Breast epithelium (tissue), 4 donors: ENCODE measurements around the gene RNASE3. TPM values are rescaled to one million over a fixed set of nuclear protein-coding genes. Genes with fewer than 3 reads are reported as not detected.
"Not testable (repeated sequence)": the region's sequence is repeated elsewhere in the genome, so short reads cannot be mapped to it uniquely, and the experiment has no call there.

Experiments used
- DNase-seq, 2 donors: peaks; one replicate each; pipeline ENCODE4 v3.0.0-alpha.2; 2019; ENCODE audit warnings: low spot score in 2 of 2
- H3K27ac ChIP-seq, 2 donors: fragments of 200-600 bp; sonication (generic) in 1 of 2; one replicate each; pipeline ENCODE4 v1.5.1; 2016 to 2019; ENCODE audit warnings: mild to moderate bottlenecking in 1 of 2
- H3K27me3 ChIP-seq, 2 donors: fragments of 200-600 bp; sonication (generic) in 1 of 2; one replicate each; pipeline versions ENCODE4 v1.5.1 to v1.6.0; 2017 to 2019; ENCODE audit warnings: control low read depth in 1 of 2, mild to moderate bottlenecking in 1 of 2
- H3K36me3 ChIP-seq: fragments of 200-600 bp; one replicate; pipeline ENCODE4 v1.5.1; 2019
- H3K4me1 ChIP-seq, 2 donors: fragments of 200-600 bp; sonication (generic); one replicate each; pipeline ENCODE4 v1.5.1; 2016 to 2019; ENCODE audit warnings: control low read depth in 1 of 2
- H3K4me3 ChIP-seq, 3 donors: fragments of 200-600 bp; sonication (generic); 1 replicate in 2 of 3; 2 replicates in 1 of 3; pipeline ENCODE4 v1.5.1; 2016 to 2019; ENCODE audit warnings: mild to moderate bottlenecking in 3 of 3, moderate library complexity in 2 of 3
- H3K9me3 ChIP-seq, 2 donors: fragments of 200-600 bp; sonication (generic) in 1 of 2; one replicate each; pipeline ENCODE4 v1.5.1; 2016 to 2019; ENCODE audit warnings: control low read depth in 1 of 2
- POLR2A ChIP-seq: fragments of 450-650 bp; IDR thresholded peaks from one replicate; pipeline ENCODE4 v1.6.1; 2016; ENCODE audit warnings: antibody characterized with exemption, mild to moderate bottlenecking, moderate library complexity
- POLR2AphosphoS5 ChIP-seq, 3 donors: sonication (generic); formaldehyde crosslinking; IDR thresholded peaks; one replicate each; pipeline ENCODE4 v1.6.1; 2017; ENCODE audit warnings: antibody characterized with exemption in 3 of 3
- intact Hi-C: fragments of 100-400 bp; cut with DNase I; formaldehyde crosslinking; loops from one replicate; pipeline ENCODE4 v1.15.1; 2023; ENCODE audit warnings: low total_unique reads
- total RNA-seq, 3 donors: library from RNA; depleted of rRNA; stranded (reverse); fragments of >200 nt; gene quantifications; one replicate each; pipeline ENCODE4 v1.1.0, GENCODE V29; 2016
- TF ChIP-seq, protein P1 (sequence below), 3 donors: fragments of 450-650 bp; IDR thresholded peaks; one replicate each; pipeline ENCODE4 v1.5.1; 2016 to 2017; ENCODE audit warnings: antibody characterized with exemption in 3 of 3, mild to moderate bottlenecking in 3 of 3, moderate library complexity in 3 of 3

RNASE3 gene
- total RNA-seq, 3 donors from 2014 or later, result not detected

DNA sequence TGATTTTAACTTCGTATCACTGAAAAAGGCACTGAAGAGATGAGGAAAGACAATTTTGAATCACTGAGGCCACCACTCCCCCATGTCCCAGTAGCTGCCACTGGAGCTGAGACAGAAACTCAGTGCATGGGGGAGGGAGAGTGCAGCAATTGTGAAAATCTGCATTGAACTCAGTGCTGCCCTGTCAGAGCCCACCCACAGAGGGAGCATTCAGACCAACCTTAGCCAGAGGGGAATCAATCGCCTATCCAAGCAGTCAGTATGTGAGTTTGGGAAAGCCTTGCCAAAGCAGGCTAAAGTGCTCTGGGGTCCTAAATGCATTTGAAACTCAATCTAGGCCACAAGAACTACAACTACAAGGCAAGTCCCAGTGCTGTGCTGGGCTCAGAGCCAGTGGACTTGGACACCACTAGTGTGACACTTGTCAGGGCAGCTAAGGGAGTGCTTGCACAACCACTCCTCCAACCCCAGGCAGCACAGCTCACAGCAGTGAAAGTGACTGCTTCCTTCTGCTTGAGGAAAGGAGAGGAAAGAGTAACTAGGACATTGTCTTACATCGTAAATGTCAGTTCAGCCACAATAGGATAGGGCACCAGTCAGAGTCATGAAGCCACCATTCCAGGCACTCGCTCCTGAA, 13.3 kb downstream of the RNASE3 start:
- no peak for DNase-seq

DNA sequence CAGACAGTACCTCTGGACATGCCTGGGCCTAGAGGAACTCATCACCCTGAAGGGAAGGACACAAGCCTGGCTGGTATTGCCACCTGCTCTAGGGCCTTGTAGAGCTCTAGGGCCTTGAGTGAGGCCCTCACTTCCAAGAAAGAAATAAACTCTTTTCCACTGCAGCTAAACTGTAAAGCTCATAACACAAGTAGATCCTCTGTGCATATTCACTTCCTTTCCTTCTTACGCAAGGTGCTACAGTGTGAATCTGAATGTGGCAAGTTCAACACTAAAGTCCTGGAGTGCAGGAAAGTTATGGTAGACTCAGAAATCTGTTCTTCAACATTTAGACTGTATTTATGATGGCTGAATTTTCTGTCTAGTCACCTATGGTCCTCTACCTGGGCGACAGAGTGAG, 14.5 kb downstream of the RNASE3 start:
- DNase-seq, result no peak
- intact Hi-C loops, result no loop called here
- H3K27ac ChIP-seq, result no peak overlapping the region
- H3K36me3 ChIP-seq, result no peaks in the 10 kb centered on the region
- no peak overlapping the region for H3K4me3 ChIP-seq
- no peak for TF ChIP-seq POLR2AphosphoS5 (IDR thresholded peaks at IDR 0.05)
- no peak for TF ChIP-seq POLR2A
- TF ChIP-seq, protein P1, sequence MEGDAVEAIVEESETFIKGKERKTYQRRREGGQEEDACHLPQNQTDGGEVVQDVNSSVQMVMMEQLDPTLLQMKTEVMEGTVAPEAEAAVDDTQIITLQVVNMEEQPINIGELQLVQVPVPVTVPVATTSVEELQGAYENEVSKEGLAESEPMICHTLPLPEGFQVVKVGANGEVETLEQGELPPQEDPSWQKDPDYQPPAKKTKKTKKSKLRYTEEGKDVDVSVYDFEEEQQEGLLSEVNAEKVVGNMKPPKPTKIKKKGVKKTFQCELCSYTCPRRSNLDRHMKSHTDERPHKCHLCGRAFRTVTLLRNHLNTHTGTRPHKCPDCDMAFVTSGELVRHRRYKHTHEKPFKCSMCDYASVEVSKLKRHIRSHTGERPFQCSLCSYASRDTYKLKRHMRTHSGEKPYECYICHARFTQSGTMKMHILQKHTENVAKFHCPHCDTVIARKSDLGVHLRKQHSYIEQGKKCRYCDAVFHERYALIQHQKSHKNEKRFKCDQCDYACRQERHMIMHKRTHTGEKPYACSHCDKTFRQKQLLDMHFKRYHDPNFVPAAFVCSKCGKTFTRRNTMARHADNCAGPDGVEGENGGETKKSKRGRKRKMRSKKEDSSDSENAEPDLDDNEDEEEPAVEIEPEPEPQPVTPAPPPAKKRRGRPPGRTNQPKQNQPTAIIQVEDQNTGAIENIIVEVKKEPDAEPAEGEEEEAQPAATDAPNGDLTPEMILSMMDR (IDR thresholded peaks at IDR 0.05), result no peak
- H3K9me3 ChIP-seq, result no peaks in the 10 kb centered on the region
- no peaks in the 10 kb centered on the region for H3K4me1 ChIP-seq
- no peaks in the 10 kb centered on the region for H3K27me3 ChIP-seq

More for the DNA sequence above, 13.3 kb downstream of the RNASE3 start:
- no peaks in the 10 kb centered on the region for H3K27me3 ChIP-seq
- intact Hi-C loops, result no loop called here
- H3K36me3 ChIP-seq, result no peaks in the 10 kb centered on the region
- TF ChIP-seq, protein P1 (IDR thresholded peaks at IDR 0.05), result no peak
- TF ChIP-seq POLR2AphosphoS5 (IDR thresholded peaks at IDR 0.05), result no peak
- no peak for TF ChIP-seq POLR2A
- no peaks in the 10 kb centered on the region for H3K4me1 ChIP-seq
- H3K9me3 ChIP-seq, result no peaks in the 10 kb centered on the region
- no peak overlapping the region for H3K27ac ChIP-seq
- H3K4me3 ChIP-seq, result no peak overlapping the region

DNA sequence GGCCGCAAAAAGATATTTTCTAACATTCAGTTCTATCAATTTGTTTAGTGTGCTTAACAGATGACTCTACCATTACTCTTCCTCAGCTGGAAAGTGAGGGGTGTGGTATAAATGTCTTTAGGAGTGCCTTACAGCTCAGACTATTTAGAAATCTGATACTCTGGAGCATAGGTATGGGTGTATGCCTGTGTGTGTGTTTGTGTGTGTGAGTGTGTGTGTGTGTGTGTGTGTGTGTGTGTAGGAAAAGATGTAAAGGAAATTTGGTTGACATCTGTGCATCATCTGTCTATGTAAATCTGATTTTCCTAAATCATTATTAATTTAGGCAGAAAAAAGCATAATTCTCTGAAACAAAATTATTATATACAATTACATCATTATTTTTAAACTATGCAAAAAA, 16.0 kb downstream of the RNASE3 start:
- no peak overlapping the region for H3K27ac ChIP-seq
- intact Hi-C loops, result no loop called here
- H3K36me3 ChIP-seq, result no peaks in the 10 kb centered on the region
- TF ChIP-seq POLR2A, result no peak
- H3K27me3 ChIP-seq, result no peaks in the 10 kb centered on the region
- no peak overlapping the region for H3K4me3 ChIP-seq
- no peak for DNase-seq
- no peaks in the 10 kb centered on the region for H3K9me3 ChIP-seq
- H3K4me1 ChIP-seq, result no peaks in the 10 kb centered on the region

DNA sequence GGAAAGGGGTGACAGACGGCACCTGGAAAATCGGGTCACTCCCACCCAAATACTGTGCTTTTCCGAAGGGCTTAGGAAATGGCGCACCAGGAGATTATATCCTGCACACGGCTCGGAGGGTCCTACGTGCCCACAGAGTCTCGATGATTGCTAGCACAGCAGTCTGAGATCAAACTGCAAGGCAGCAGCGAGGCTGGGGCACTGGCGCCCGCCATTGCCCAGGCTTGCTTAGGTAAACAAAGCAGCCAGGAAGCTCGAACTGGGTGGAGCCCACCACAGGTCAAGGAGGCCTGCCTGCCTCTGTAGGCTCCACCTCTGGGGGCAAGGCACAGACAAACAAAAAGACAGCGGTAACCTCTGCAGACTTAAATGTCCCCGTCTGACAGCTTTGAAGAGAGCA, 19.6 kb downstream of the RNASE3 start:
- H3K27me3 ChIP-seq, H3K27ac ChIP-seq, DNase-seq, H3K4me1 ChIP-seq, intact Hi-C loops, H3K4me3 ChIP-seq, H3K9me3 ChIP-seq, H3K36me3 ChIP-seq: not testable (repeated sequence)

DNA sequence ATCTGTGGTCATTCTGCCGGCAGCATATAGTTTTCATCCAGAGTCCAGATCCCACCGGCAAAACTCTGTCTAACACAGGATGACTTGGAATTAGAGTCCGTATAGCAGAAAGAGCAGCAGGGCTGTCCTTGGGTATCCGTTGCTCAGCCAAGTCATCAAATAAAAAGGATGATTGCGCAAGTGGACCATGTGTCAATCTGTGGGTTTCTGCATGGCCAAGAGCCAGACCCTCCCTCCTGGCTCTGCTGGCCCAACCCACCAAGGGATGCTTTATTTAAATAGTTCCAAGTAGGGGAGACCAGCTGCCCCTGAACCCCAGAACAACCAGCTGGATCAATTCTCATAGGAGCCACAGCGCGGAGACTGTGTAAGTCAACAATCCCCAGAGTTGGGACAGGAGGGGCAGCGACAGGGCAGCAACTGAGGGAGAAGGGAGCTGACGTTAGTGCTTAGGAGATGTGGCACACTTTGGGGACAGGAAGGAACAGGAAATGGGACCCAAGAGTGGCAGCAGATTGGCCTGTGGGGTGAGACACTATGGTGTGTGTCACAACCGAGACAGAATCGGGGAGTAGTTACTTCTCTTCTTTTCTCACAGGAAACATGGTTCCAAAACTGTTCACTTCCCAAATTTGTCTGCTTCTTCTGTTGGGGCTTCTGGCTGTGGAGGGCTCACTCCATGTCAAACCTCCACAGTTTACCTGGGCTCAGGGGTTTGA, 28.0 kb downstream of the RNASE3 start:
- H3K9me3 ChIP-seq, H3K27me3 ChIP-seq, H3K27ac ChIP-seq, DNase-seq, intact Hi-C loops, H3K36me3 ChIP-seq, H3K4me3 ChIP-seq, H3K4me1 ChIP-seq: not testable (repeated sequence)

DNA sequence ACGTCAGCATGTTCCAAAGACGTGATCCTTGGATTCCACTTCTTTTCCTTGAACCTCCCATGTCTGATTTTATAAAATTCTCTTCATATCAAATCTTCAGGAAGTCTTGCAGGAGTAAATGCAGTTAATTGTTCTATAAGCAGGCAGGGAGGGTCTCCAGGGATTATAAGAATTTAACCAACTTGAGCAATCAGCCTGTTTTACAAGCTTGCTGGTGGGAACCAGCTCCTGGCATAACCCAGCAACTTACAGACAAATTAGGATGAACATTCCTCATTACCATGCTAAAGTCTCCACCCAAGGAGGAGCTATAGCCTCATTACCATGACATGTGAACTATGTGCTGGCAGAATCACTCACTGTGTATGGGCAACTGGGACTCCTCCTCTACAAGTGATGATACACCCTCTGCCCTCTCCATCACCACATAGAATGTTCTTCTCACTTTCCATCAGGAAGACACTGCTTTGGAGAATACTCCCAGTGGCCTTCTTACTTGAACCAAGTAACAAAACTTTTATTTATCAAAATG, 32.6 kb downstream of the RNASE3 start:
- H3K4me3 ChIP-seq, intact Hi-C loops, H3K27ac ChIP-seq, H3K9me3 ChIP-seq, H3K4me1 ChIP-seq, H3K36me3 ChIP-seq, H3K27me3 ChIP-seq, DNase-seq: not testable (repeated sequence)

DNA sequence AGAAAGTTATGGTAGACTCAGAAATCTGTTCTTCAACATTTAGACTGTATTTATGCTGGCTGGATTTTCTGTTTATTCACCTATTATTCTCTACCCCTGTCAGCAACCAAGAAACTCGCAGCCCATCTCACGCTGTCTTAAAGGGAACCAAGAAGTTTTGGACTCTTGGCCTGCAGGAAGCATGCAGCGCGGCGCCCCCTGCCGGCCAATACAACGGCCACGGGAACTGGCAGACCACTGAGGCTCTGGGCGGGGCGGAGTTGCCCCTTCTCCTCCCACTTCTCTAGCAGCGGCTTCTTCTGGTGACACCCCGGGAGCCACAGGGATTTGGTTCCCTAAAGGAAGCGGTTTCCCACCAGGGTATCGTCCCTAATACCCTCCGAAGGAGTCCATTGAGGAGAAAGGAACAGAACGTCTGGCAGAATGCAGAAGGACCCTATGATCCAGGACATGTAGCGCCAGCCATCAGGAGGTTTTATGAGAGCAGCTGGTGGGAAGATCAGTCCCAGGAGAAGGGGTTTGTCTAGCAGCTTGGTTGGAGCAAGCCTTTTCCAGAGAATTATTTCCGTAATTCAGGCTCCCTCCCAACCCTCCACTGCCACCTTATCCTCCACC, 43.1 kb downstream of the RNASE3 start:
- no peak overlapping the region for H3K27ac ChIP-seq
- no peak overlapping the region for H3K4me3 ChIP-seq
- TF ChIP-seq POLR2A (no peak), POLR2AphosphoS5 (IDR thresholded peaks at IDR 0.05) (no peak)
- TF ChIP-seq, protein P1 (IDR thresholded peaks at IDR 0.05), result no peak
- no peak for DNase-seq
- H3K36me3 ChIP-seq, result no peaks in the 10 kb centered on the region
- H3K4me1 ChIP-seq, result no peaks in the 10 kb centered on the region
- intact Hi-C loops, result no loop called here
- no peaks in the 10 kb centered on the region for H3K9me3 ChIP-seq
- H3K27me3 ChIP-seq, result no peaks in the 10 kb centered on the region
